ENCODE measurements around the gene DIAPH3.

DNA sequence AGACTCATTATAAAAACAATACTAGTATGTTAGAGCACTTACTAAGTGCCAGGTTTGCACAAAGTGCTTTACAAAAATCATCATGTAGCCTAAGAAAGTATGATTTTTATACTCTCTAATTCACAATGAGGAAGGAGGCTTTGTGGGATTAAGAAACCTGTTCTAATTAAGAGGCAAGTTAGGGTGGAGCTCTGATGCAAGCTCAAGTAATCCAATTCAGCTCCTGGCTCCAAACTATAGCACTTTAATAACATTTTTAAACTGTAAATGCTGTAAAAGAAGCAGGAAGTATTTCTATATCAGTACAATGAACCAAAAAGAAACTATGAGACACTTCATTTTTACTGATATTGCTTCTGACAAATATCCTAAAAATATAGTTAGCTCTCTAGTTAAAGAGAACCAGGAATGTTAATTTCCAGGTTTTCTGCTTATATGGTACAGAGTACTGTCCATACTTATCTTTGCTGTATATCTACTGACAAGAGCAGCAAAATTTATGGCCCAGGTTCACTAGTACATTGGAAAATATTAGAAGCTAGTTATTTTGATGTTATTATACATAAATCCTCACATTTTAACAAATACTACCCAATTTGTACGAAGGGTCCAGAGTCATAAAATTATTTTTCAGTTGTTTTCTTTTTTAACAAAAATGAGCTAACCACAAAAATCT lies 482.0 kb downstream of the DIAPH3 start:
- TF ChIP-seq CTCF (conservative IDR thresholded peaks at IDR 0.05; ENCODE audit: low read depth, low read length): no peak
- no peak for TF ChIP-seq EZH2 (IDR thresholded peaks at IDR 0.05; ENCODE audit: borderline replicate concordance, low read depth, low read length, poor library complexity, severe bottlenecking)

Data from A673 (cell line).